GM23248 (cell line): ENCODE results near the gene DDX10. TPM values are rescaled to one million over a fixed set of nuclear protein-coding genes. Genes with fewer than 3 reads are reported as not detected.

Experiments used
- DNase-seq: peaks from one replicate; pipeline ENCODE4 v3.0.0-alpha.2; 2015
- H2AFZ ChIP-seq: fragments of 200-600 bp; sonication (generic); 2 replicates; pipeline ENCODE4 v1.6.1; 2016; ENCODE audit warnings: antibody characterized with exemption
- H3F3A ChIP-seq: fragments of 200-600 bp; sonication (generic); 2 replicates; pipeline ENCODE4 v1.6.1; 2016; ENCODE audit warnings: mild to moderate bottlenecking, antibody characterized with exemption, mixed run types; ENCODE audit not compliant: insufficient read depth
- H3K27ac ChIP-seq: fragments of 200-600 bp; sonication (generic); 2 replicates; pipeline ENCODE4 v1.5.1; 2016; ENCODE audit warnings: mild to moderate bottlenecking
- H3K27me3 ChIP-seq: fragments of 200-600 bp; sonication (generic); replicated peaks from 2 replicates; pipeline ENCODE4 v1.6.1; 2016; ENCODE audit warnings: mild to moderate bottlenecking; ENCODE audit not compliant: insufficient read depth
- H3K36me3 ChIP-seq: fragments of 200-600 bp; sonication (generic); 2 replicates; pipeline ENCODE4 v1.6.1; 2016; ENCODE audit warnings: low read depth, mild to moderate bottlenecking
- H3K4me1 ChIP-seq: fragments of 200-600 bp; sonication (generic); 2 replicates; pipeline ENCODE4 v1.6.1; 2016; ENCODE audit warnings: mild to moderate bottlenecking; ENCODE audit not compliant: insufficient read depth
- H3K4me2 ChIP-seq: fragments of 200-600 bp; sonication (generic); one replicate; pipeline ENCODE4 v1.6.1; 2016; ENCODE audit warnings: mild to moderate bottlenecking; ENCODE audit not compliant: unreplicated experiment
- H3K4me3 ChIP-seq: fragments of 200-600 bp; sonication (generic); 2 replicates; pipeline ENCODE4 v1.5.1; 2016; ENCODE audit warnings: mild to moderate bottlenecking
- H3K79me2 ChIP-seq: fragments of 200-600 bp; sonication (generic); 2 replicates; pipeline ENCODE4 v1.6.1; 2016; ENCODE audit warnings: mild to moderate bottlenecking; ENCODE audit not compliant: insufficient read depth
- H3K9ac ChIP-seq: fragments of 200-600 bp; sonication (generic); 2 replicates; pipeline ENCODE4 v1.6.1; 2016; ENCODE audit warnings: mild to moderate bottlenecking
- H3K9me2 ChIP-seq: fragments of 200-600 bp; sonication (generic); 2 replicates; pipeline ENCODE4 v1.6.1; 2016; ENCODE audit warnings: mixed run types, mild to moderate bottlenecking, moderate library complexity; ENCODE audit not compliant: insufficient read depth
- H3K9me3 ChIP-seq: fragments of 200-600 bp; sonication (generic); one replicate; pipeline ENCODE4 v1.6.1; 2017; ENCODE audit warnings: low read depth
- H4K20me1 ChIP-seq: fragments of 200-600 bp; sonication (generic); 2 replicates; pipeline ENCODE4 v1.6.0; 2016; ENCODE audit not compliant: insufficient read depth
- EZH2 ChIP-seq: fragments of 200-600 bp; sonication (generic); IDR thresholded peaks from 2 replicates; pipeline ENCODE4 v1.6.1; 2018; ENCODE audit warnings: antibody characterized with exemption, mild to moderate bottlenecking; ENCODE audit not compliant: insufficient read depth, poor library complexity, severe bottlenecking
- EZH2phosphoT487 ChIP-seq: fragments of 200-600 bp; sonication (generic); IDR thresholded peaks from 2 replicates; pipeline ENCODE4 v1.6.1; 2018; ENCODE audit warnings: antibody characterized with exemption, moderate library complexity, mild to moderate bottlenecking, low read depth; ENCODE audit not compliant: insufficient read depth
- WGBS, 2 experiments: methylation state at CpG; one replicate each; pipeline ENCODE4 v1.1.6; 2015 to 2017; ENCODE audit warnings: low lambda C conversion rate in 2 of 2, low coverage in 1 of 2; ENCODE audit errors: missing lambda C conversion rate in 2 of 2; 5-methylcytosine and 5-hydroxymethylcytosine counted together
- in situ Hi-C: fragments of 300-500 bp; cut with MboI; formaldehyde crosslinking; loops from 2 replicates; pipeline ENCODE4 v1.15.0; 2020
- polyA plus RNA-seq: library from polyadenylated mRNA; unstranded; fragments of >200 nt; fragmentation: Nextera tagmentation; extraction: Ambion mirVana; gene quantifications from 2 replicates; pipeline ENCODE4 v1.2.1, GENCODE V29; 2016
- total RNA-seq: library from RNA; depleted of rRNA; stranded (reverse); fragments of >200 nt; shearing (Covaris generic); gene quantifications from 2 replicates; pipeline ENCODE4 v1.2.3, GENCODE V29; 2014

DDX10 gene
- total and polyA plus RNA-seq, 2 experiments from 2014 or later: 23.6 to 31.2 TPM

DNA sequence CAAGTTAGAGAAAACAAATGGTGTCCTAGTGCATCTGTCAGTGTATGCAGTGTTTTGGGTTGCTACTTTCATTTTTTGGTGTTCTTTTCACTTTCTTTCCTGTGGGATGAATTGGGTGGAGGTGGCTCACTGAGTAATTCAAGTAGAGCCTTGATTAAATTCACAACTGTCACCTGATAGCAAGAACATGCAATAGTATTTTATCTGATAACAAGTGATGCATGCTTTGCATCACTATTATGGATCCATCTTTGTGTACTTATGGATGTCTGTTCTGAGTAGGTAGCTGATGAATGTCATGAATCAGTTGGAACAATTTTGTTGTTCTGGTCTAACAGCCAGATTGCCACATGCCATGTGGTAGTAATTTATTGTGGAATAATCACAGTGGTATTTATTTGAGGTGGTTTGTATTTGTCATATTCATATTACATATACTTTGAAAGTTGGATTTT, 87.5 kb downstream of the DDX10 start:
- H3K9me3 ChIP-seq: no peaks in the 10 kb centered on the region
- no peak overlapping the region for H3K4me2 ChIP-seq
- TF ChIP-seq EZH2 (no peak), EZH2phosphoT487 (no peak)
- no peaks in the 10 kb centered on the region for H3K4me1 ChIP-seq
- H3K27me3 ChIP-seq: no peaks in the 10 kb centered on the region
- H4K20me1 ChIP-seq: no peaks in the 10 kb centered on the region
- no peak overlapping the region for H3K4me3 ChIP-seq
- 0 out of 2 replicates have a peak, but pooled peaks cover 10% of the 10 kb centered on the region for H3F3A ChIP-seq
- DNase-seq: peak; percentile 16
- no peaks in the 10 kb centered on the region for H3K9me2 ChIP-seq
- H2AFZ ChIP-seq: no peak overlapping the region
- no peak overlapping the region for H3K9ac ChIP-seq
- H3K27ac ChIP-seq: no peak overlapping the region
- in situ Hi-C loops: no loop called here
- H3K36me3 ChIP-seq: no peaks in the 10 kb centered on the region
- peaks cover 24% of the 10 kb centered on the region for H3K79me2 ChIP-seq

DNA sequence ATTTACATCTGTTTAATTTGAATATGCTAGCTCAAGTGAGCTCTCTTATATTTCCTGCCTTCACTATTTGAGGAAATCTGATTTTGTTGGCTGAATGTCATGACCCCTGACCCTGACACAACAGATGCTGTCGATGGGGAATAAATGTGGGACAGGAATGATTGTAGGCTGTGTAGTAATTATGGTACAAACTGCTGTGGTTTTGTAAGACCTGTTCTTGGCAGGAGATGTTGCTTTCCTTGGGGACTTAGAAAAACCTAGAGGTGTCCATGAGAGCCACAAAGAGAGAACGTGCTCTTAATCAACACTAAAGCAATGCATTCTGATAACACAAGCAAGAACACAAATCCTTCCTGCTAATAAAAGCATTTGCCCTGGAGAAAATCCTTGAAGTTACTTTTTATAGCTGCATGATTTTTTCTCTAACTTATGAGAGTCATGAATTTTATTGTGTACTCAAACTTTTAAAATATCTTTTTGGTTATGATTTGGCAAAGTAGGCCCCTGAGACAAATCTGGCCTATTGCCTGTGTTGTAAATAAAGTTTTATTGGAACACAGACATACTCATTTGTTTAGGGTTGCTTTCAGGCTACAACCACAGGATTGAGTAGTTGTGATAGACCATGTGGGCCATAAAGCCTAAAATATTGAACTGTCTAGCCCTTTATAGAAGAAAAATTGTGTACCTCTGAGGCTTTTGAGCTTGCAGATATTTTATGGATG, 90.2 kb downstream of the DDX10 start:
- Histone ChIP-seq H3K9me3 (no peaks in the 10 kb centered on the region), H2AFZ (no peak overlapping the region), H3K27ac (no peak overlapping the region), H3K4me3 (no peak overlapping the region), H3K4me1 (peaks cover 7% of the 10 kb centered on the region), H3K36me3 (no peaks in the 10 kb centered on the region), H3F3A (0 out of 2 replicates have a peak, but pooled peaks cover 10% of the 10 kb centered on the region), H3K79me2 (peaks cover 38% of the 10 kb centered on the region), H3K9me2 (no peaks in the 10 kb centered on the region), H3K9ac (no peak overlapping the region), H3K4me2 (no peak overlapping the region), H4K20me1 (no peaks in the 10 kb centered on the region), H3K27me3 (no peaks in the 10 kb centered on the region)
- in situ Hi-C loops: no loop called here
- no peak for DNase-seq
- 15 to 24% methylated on average over 2 of the region's 2 CpGs for WGBS, 2 experiments
- TF ChIP-seq EZH2phosphoT487 (no peak), EZH2 (no peak)

DNA sequence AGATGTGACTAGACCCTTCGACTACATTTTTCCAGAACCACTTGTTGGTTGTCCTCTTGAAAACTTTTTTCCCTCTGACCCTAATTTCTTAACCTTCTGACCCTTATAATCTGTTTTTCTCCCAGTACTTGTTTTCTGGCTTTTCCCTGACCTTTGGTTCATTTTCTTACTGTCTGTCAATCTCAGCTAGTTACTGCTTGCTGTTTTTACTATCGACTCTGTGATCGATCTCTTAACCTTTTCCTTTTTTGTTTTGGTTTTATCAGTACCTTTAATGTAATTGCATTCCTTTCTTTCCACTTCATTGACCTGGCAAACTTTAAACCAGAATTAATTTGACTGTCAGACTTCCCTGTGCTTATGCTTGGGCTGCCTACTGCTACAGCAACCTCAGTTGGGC, 92.8 kb downstream of the DDX10 start:
- WGBS, 2 experiments: 97 to 98% methylated on average over 3 of the region's 3 CpGs
- Histone ChIP-seq H3F3A (0 out of 2 replicates have a peak, but pooled peaks cover 10% of the 10 kb centered on the region), H4K20me1 (no peaks in the 10 kb centered on the region), H3K9me3 (no peaks in the 10 kb centered on the region), H3K36me3 (no peaks in the 10 kb centered on the region), H3K79me2 (peaks cover 43% of the 10 kb centered on the region), H3K9me2 (no peaks in the 10 kb centered on the region), H3K4me2 (no peak overlapping the region), H3K27ac (no peak overlapping the region), H3K4me1 (peaks cover 7% of the 10 kb centered on the region), H2AFZ (no peak overlapping the region), H3K9ac (no peak overlapping the region), H3K4me3 (no peak overlapping the region), H3K27me3 (no peaks in the 10 kb centered on the region)
- DNase-seq: no peak
- in situ Hi-C loops: no loop called here
- TF ChIP-seq EZH2: no peak
- no peak for TF ChIP-seq EZH2phosphoT487

DNA sequence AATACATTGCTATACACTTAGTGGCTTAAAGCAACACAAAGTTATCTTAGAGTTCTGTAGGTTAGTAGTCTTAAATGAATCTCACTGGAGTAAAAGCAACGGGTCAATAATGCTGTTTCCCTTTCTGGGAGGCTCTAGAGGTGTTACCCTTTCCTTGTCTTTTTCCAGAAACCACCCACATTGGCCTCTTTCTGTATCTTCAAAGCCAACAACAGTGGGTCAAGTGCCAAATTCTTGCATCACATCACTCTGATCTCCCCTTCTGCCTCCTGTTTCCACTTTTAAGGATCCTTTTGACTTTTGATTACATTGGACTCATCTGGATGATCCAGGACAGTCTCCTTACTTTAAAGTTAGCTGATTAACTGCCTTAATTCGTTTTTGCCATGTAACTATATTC, 93.6 kb downstream of the DDX10 start:
- Histone ChIP-seq H3K4me2 (no peak overlapping the region), H3K36me3 (no peaks in the 10 kb centered on the region), H3K9me2 (no peaks in the 10 kb centered on the region), H4K20me1 (no peaks in the 10 kb centered on the region), H3K27me3 (no peaks in the 10 kb centered on the region), H3K4me1 (peaks cover 7% of the 10 kb centered on the region), H2AFZ (no peak overlapping the region), H3K4me3 (no peak overlapping the region), H3K9ac (no peak overlapping the region), H3F3A (0 out of 2 replicates have a peak, but pooled peaks cover 10% of the 10 kb centered on the region), H3K27ac (no peak overlapping the region), H3K79me2 (peaks cover 46% of the 10 kb centered on the region), H3K9me3 (no peaks in the 10 kb centered on the region)
- in situ Hi-C loops: no loop called here
- TF ChIP-seq EZH2 (no peak), EZH2phosphoT487 (no peak)
- no peak for DNase-seq
- WGBS, 2 experiments: 9 to 14% methylated on average over 2 of the region's 2 CpGs
